ENCODE measurements around the gene PDE6B.
A peak's percentile ranks its signal among the peaks of the same experiment; 100 is the strongest.
"Not testable (repeated sequence)": the region's sequence is repeated elsewhere in the genome, so short reads cannot be mapped to it uniquely, and the experiment has no call there.

The PDE6B gene

DNA sequence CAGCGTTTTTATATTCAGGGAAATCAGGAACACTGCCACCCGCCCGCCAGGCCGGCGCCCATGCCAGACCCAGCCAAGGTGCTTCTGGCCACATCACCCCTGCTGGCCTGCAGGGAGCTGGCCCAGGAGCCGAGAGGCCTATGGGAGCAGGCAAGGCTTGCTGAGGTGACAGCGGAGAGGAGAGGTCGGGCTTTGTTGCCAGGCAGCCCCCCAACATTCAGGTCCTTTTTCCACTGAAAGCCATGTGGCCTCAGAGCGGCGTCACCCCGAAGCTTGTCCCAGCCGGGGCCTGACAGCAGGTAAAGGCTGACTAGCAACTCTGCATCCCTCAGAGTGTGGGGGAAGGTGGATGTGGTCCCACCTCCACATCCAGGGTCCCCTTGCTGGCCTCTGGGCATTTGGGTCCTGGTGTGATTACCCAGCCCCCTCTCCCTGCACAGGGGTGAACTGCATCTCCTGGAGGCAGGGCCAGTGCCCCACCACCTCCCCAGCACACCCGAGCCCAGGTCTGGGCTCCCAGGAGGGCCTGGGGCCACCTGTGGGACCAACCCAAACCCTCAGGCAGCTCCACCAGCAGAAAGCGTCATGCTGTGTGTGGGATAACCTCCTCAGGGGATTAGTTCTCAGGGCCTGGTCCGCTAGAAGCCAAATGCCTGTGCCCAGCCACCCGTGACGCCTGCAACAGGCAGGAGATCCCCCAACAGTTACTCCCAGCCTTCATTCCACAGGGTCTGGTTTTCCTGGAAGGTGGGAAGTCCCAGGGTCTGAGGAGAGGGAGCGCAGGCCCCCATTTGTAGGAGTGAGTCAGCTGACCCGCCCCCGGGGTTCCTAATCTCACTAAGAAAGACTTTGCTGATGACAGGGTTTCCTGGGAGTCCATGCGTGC is at the start of gene PDE6B:
Gene PDE6B (plus strand): TSS at position 869 of the 886 bp plus-strand sequence. CDS start 54 bp downstream, outside the sequence.
- DNase-seq = no peak

DNA sequence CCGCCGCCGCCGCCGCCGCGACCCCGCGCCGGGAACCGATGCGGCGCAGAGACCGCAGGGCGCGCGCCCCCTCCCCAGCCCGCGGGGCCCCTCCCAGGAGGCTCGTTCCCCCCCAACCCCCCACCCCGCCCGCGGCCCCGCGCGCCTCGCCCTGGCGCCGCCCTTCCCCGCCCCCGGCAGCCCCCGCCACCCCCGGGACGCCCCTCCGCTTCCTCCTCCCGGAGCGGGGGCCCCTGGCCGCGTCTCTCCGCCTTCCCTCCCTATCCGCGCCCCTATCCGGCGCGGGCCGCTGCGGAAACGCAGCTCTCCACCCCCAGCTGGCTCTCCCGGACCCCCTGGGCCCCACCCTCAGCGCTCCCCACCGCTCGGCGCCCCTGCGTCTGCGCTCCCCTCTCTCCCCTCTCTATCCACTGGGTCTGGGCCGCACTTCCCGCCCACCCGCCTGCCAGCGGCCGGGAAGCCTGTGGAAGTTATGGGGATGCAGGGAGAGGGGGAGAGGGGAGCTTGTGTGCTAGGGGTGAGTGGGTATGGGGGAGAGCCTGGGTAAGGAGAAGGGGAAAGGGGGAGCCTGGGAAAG is 49.0 kb upstream of the PDE6B start, which contains the start of gene TMEM271:
Gene TMEM271 (minus strand): TSS at position 51 of the 577 bp plus-strand sequence. CDS start 233 bp downstream, outside the sequence.
- DNase-seq = peak; percentile 34 to 59 (median 55)

DNA sequence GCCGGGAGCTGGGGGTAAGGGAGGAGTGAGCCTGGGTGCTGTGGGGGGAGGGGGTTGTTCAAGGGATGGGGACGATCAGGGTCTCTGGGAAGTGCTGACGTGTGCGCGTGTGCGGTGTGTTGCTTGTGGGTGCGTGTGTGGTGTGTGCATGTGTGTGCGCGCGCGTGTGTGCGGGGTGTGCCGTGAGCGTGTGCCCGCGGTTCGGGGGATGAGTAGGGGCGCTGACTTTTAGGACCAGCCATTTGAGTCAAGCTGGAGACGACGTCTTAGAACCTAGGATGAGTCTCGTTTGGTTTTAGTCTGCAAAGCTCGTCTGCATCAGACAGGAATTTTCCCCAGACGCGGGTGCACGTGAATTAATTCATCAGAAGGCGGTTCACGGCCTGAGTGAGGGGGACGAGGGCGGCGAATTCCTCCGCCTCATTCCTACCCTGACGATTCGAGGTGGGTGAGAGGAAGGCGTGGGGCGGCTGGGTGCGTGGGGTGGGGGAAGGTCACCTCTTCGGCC is 48.3 kb upstream of the PDE6B start:
- peak in 2 of 3 experiments; percentile 69 to 70 for DNase-seq

DNA sequence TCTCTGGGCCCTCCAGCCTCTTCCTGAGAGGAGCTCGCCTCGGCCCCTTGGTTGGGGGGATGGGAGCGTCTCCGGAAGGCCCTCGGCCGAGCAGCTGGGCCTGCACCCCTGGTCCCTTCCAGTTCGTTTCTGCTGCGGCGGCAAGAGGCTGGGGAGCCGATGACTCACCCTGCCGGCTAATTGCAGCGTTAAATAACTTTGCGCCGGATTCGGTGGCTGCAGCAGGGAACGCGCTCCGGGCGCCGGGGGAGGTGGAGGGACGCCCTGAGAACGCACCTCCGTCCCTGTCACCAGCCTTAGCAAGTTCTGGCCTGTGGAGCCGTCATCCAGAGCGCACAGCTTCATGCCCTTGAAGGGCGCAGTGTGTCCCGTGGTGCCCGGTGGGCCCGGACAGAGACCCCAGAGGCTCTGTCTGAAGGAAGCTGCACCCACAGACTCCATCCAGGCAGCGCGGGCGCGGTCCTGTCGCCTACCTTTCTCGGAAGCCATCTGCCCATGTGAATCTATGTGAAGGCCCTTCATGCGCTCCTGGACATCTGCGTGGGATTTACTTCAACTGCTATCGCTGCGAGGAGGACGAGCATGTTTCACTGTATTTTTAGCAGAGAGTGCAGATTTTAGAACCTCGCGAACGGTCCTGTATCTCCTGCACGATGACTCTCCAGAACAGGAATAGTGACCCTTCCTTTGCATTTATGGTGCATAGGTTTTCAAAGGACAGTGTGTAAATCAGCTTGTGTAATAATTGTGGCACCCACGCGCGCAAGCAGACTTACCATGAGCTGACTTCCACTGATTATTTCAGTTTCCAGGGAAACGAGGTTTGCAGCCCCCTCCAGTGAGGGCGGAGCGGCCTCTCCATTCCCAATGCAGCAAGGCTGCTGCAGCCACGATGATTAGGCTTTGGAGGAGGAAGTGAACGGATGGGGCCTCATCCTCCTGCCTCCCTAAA is 47.6 kb upstream of the PDE6B start:
- peak in 2 of 3 experiments; percentile 69 to 70 for DNase-seq

DNA sequence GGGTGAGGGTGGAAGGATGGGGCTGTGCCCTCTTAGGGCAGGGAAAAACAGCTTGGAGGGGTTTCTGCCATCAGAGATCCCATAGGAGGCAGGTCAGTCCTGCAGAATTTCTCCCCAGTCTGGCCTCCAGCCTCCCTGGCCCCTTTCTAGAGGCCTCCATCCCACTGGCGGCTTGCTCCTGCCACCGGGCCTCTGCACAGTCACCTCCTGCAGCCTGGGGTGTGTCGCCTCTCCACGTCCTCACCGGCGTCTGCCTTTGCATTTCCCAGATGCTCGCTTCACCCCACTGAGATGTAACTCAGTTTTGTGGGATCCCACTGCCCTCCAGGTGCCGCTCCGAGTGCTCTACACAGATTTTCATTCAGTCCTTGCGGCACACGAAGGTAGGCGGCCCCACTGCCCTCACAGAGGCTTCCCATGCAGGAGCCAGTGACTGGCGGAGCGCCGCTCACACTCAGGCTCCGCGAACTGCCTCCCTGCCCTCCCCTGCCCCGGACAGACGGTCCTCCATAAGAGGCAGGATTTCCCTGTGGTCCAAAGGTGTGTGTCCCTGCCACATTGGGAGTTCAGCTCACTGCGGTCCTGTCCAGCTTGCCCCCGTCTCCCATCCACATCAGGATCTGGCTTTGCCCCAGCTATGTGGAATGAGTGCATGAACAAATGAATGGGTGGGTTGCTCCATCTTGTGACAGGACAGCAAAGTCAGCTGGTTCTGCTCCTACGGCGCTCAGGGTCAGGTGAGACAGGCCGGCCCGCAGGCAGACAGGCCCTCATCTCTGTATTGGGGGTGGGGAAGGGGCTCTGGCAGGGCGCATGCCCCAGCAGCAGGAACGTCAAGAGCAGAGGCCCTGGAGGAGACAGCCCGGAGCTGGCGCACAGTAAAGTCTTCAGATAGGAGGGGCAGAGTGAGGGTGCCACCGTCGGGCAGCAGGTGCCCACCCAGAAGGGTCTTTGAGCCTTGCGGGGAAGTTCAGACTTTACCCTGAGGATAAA is 46.6 kb upstream of the PDE6B start:
- no peak for DNase-seq

DNA sequence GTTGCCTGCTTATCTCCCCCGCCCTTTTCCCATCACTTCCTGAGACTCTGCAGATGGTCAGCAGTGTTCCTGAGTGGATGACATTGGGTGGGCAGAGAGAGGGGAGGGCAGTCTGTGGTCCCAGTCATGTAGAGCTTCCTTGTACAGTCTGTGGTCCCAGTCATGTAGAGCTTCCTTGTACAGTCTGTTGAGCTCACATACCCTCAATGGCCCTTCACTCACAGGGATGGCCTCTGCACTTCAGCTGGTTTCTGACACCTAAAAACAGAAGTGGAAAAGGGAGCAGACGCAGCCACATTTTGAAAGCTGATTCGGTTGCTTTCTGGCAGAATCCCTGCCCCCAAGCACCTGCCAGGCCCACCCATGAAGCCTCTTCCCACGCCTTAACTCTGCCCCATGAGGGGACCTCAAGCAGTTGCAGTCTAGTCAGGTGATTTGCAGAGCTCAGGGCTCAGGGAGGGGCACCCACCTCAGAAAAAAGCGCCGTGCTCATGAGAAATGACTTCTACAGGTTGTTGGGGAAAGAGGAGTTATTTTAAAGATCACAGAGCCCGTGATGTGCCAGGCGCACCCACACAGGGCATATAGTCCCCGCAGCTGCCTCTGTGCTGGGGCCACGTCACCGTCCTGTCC is 45.7 kb upstream of the PDE6B start:
- DNase-seq = peak in 2 of 3 experiments; percentile 4 to 76

DNA sequence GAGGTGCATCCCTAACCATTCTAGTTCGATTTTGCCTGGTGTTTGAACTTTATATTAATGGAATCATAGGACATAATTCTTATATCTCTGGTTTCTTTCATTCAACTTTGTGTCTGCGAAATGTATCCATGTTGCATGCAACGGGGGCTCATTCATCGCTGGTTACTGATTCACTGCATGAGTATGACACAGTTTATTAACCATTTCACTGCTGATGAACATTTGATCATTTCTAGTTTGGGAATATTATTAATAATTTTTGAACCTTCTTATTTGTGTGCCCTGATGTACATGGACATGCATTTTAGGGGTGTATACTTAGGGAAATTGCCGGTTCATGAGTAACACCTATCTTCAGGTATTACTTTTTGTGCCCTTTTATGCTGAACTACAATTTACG is 44.2 kb upstream of the PDE6B start:
- no peak for DNase-seq

DNA sequence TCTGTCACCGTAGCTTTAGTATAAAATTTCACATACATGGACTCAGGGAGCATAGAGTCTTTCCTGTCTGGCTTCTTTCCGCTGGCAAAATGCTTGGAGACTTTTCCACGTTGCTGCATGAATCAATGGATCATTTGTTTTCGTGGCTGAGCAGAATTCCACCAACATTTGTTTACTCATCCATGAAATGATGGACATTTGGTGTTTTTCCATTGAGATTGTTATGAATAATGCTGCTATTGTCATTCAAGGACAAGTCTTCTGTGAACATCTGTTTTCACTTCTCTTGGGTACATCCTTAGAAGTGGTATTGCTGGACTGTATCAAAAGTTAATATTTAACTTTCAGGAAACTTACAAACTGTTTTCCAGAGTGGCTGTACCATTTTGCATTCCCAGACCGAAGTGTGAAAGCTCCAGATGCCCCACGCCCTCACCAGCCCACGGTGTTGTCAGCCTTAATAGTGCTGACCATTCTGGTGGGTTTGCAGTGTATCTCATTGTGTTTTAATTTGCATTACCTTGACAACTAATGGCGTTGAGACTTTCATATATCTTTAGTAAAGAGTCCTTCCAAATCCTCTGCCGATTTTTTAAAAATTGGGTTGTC is 43.5 kb upstream of the PDE6B start:
- no peak for DNase-seq

DNA sequence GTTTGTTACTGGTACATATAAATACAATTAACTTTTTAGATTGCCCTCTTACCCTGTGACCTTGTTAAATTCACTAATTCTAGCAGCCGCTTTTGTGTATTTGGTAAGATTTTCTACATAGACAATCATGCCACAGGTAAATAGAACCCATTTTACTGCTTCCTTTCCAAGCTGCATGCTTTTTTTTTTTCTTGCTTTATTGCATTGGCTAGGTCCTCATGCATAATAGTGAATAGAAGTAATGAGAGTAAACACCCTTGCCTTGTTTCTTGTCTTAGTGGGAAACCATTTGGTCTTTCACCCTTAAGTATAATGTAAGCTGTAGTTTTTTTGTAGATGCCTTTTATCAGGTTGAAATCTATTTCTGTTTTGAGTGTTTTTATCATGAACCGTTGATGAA is 41.6 kb upstream of the PDE6B start:
- DNase-seq = no peak

DNA sequence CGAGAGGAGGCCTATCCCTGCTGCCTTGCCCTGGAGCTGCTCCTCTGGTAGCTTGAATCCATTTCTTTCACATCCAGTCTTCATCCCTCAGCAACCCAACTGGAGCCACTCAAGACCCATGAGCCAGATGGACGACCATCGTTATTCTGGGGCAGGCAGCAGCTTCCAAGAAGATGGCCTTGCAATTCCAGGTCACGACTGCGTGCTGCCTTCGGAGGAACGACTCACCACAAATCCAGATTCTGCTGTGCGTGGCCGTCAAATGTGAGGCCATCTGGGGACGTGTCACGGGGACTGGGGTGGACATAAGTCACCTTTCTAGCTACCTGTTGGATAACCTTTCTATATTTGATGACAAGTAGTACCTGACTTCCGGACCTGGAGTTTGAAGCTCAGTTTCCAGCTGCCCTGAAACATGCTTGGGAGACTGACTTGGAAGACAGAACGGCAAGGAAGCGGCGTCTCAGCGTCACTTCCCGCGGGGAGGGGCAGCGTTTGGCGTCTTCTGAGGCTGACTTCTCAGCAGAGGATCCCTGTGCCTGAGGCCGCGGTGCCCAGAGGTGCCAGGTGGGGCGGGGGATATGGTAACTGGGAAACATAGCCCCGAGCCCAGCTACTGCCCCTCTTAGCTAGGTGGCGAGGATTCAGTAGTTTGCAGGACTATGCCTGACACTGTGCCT is 37.6 kb upstream of the PDE6B start:
- no peak for DNase-seq

DNA sequence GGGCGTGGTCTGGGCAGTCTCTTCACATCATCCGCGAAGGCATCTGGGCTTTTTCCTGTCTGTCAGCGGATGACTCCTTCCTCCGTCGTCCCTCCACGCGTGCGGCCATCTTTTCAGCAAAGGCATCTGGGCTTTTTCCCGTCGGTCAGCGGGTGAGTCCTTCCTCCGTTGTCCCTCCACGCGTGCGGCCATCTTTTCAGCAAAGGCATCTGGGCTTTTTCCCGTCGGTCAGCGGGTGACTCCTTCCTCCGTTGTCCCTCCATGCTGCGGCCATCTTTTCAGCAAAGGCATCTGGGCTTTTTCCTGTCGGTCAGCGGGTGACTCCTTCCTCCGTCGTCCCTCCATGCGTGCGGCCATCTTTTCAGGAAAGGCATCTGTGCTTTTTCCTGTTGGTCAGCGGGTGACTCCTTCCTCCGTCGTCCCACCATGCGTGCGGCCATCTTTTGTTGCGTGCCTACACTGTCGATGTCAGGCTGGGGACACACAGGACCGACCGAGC is 37.0 kb upstream of the PDE6B start:
- DNase-seq = no peak

DNA sequence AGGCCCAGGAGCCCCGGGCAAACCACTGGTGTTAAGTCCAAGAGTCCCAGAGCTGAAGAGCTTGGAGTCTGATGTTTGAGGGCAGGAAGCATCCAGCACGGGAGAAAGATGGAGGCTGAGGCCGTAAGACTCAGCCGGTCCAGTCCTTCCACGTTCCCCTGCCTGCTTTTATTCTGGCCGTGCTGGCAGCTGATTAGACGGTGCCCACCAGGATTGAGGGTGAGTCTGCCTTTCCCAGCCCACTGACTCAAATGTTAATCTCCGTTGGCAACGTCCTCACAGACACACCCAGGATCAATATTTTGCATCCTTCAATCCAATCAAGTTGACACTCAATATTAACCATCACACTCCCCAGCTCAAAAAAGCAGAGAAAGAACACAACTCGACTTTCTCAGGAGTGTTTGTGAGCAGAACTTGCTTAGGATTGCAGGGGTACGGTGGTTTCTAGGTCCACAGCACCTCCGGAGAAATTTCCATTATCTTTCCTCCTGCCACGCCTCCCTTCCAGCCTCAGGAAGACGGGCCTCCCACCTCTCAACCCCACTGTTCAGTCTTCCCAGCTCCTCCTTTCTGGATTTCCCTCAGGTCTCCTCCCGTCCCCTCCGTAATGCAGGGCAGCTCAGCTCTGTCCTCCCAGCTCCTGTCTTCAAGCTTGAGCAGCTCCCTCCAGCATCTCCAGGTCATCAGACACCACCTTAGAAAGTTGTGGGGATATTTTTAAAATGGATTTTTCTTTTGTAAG is 36.0 kb upstream of the PDE6B start:
- DNase-seq = no peak

DNA sequence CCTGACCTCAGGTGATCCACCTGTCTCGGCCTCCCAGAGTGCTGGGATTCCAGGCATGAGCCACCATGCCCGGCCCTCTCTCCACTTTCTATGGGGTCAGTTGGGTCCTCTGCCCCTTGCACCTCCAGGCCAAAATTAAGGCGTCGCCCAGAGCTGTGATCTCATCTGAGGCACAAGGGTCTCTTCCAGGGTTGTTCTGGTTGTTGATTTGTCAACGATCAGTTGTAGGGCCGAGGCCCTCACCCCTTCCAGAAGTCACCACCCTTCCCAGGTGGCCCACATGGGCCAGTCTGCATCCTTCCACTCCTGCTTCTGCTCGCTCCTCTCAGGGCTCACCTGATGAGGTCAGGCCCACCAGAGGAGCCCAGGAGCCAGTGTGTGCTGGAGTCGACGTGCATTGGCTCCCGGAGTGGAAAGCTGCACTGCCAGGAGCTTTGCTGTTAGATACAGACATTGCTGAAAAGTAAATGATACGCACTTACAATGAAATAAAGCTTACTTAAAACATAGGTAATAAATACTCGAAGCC is 35.0 kb upstream of the PDE6B start:
- no peak for DNase-seq

DNA sequence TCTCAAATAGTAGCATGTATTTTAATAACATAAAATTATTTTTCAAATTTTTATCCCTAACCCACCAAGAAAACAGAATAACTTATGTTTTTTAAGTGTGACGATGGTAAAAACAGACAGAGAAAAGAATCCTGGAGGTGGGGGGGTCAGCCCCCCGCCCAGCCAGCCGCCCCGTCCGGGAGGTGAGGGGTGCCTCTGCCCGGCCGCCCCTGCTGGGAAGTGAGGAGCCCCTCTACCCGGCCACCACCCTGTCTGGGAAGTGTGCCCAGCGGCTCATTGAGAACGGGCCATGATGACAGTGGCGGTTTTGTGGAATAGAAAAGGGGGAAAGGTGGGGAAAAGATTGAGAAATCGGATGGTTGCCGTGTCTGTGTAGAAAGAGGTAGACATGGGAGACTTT is 33.2 kb upstream of the PDE6B start:
- DNase-seq = not testable (repeated sequence)

DNA sequence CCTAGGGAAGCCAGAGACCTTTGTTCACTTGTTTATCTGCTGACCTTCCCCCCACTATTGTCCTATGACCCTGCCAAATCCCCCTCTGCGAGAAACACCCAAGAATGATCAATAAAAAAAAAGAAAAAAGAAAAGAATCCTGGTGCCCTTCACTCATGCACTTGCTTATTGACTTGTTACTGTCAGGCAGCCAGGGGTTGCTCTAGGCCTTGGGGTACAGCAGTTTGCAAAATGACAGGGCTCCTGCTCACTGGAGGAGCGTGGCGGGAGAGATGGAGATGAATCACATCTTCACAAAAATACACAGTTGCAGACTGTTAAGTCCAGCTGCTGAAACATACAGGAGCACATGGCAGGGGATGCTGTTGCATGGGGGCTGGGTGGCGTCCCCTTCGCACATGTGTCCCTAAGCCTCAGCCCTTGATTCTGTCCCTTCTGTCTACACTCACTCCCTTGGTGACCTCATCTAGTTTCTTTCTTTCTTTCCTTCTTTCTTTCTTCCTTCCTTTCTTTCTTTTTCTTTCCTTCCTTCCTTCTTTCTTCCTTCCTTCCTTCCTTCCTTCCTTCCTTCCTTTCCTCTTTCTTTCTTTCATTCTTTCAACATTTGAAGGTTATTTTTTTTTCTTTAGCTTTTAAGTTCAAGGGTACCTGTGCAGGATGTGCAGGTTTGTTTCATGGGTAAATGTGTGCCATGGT is 32.4 kb upstream of the PDE6B start:
- DNase-seq = no peak

DNA sequence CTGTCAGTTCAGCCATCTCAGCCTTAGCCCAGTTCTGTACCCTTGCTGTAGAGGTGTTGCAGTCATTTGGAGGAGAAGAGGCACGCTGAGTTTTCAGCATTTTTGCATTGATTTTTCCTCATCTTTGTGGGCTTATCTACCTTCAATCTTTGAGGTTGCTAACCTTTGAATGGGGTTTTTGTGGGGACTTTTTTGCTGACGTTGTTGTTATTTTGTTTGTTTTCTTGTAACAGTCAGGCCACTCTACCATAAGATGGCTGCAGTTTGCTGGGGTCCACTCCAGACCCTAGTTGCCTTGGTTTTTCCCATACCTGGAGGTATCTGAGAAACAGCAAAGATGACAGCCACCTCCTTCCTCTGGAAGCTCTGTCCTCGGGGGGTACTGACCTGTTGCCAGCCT is 26.4 kb upstream of the PDE6B start:
- DNase-seq = no peak

DNA sequence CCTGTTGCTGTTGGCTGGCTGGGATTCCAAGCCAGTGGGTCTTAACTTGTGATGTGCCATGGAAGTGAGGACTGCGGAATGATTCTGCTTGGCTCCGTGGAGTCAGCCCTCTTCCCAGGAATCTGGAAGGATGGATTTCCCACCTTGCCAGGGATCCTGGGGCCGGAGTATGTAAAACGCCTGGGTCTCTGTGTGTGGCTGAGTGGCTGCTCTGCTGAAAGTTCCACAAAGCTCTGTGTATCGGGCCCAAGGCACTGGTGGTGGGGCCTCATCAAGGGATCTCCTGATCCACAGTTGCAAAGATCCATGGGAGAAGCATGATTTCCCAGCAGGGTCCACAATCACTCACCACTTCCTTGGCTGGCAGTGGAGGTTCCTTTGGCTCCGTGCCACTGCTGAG is 25.2 kb upstream of the PDE6B start:
- no peak for DNase-seq
